Esophagus muscularis mucosa (tissue), 4 donors: Measurements from ENCODE around the gene DCTPP1. TPM values are rescaled to one million over a fixed set of nuclear protein-coding genes. Genes with fewer than 3 reads are reported as not detected.

Source experiments
- DNase-seq: peaks from one replicate; pipeline ENCODE4 v3.0.0-alpha.2; 2017; ENCODE audit errors: extremely low spot score
- H3K27ac ChIP-seq, 4 donors: fragments of 200-600 bp; sonication (generic); replicated peaks in 1 of 4; 1 replicate in 3 of 4; 2 replicates in 1 of 4; pipeline ENCODE4 v1.5.1; 2016 to 2019; ENCODE audit warnings: mild to moderate bottlenecking in 1 of 4
- H3K27me3 ChIP-seq, 4 donors: fragments of 200-600 bp; sonication (generic); one replicate each; pipeline versions ENCODE4 v1.5.1 to v1.6.0; 2016 to 2019
- H3K36me3 ChIP-seq, 4 donors: fragments of 200-600 bp; sonication (generic); one replicate each; pipeline ENCODE4 v1.5.1; 2016 to 2019
- H3K4me1 ChIP-seq, 4 donors: fragments of 200-600 bp; sonication (generic); one replicate each; pipeline ENCODE4 v1.5.1; 2016 to 2019
- H3K4me3 ChIP-seq, 4 donors: fragments of 200-600 bp; sonication (generic); 1 replicate in 2 of 4; 2 replicates in 2 of 4; pipeline ENCODE4 v1.5.1; 2016 to 2019; ENCODE audit warnings: mild to moderate bottlenecking in 4 of 4, moderate library complexity in 1 of 4
- H3K9me3 ChIP-seq, 4 donors: fragments of 200-600 bp; sonication (generic); 1 replicate in 3 of 4; 2 replicates in 1 of 4; pipeline ENCODE4 v1.5.1; 2016 to 2019
- CTCF ChIP-seq, 3 experiments: fragments of 200-600 bp in 2 of 3; fragments of 450-650 bp in 1 of 3; sonication (generic) in 2 of 3; IDR thresholded peaks; one replicate each; pipeline ENCODE4 v1.5.1; 2017 to 2019; ENCODE audit warnings: antibody characterized with exemption in 3 of 3, mild to moderate bottlenecking in 2 of 3, moderate library complexity in 1 of 3
- EP300 ChIP-seq: sonication (generic); formaldehyde crosslinking; IDR thresholded peaks from one replicate; pipeline ENCODE4 v1.6.1; 2017; ENCODE audit warnings: antibody characterized with exemption
- POLR2A ChIP-seq: fragments of 450-650 bp; IDR thresholded peaks from one replicate; pipeline ENCODE4 v1.6.1; 2017; ENCODE audit warnings: antibody characterized with exemption, moderate library complexity, mild to moderate bottlenecking, low read depth
- POLR2AphosphoS5 ChIP-seq, 2 donors: sonication (generic); formaldehyde crosslinking; IDR thresholded peaks; one replicate each; pipeline ENCODE4 v1.6.1; 2017; ENCODE audit warnings: antibody characterized with exemption in 2 of 2
- WGBS: methylation state at CpG from one replicate; pipeline ENCODE4 v1.1.5; 2018; 5-methylcytosine and 5-hydroxymethylcytosine counted together
- intact Hi-C: fragments of 100-400 bp; cut with DNase I; formaldehyde crosslinking; loops from one replicate; pipeline ENCODE4 v1.15.1; 2023
- total RNA-seq, 4 donors: library from RNA; depleted of rRNA; stranded (reverse); fragments of >200 nt; gene quantifications; one replicate each; pipeline versions ENCODE4 v1.1.0 to v1.2.1, GENCODE V29; 2016

Gene DCTPP1
- total RNA-seq, 4 donors from 2014 or later: 11.1 to 21.7 (median 14.1) TPM

- DNase-seq: no peak
- no peak for TF ChIP-seq POLR2AphosphoS5 (IDR thresholded peaks at IDR 0.05)
- TF ChIP-seq POLR2A: no peak
- TF ChIP-seq EP300: no peak
- TF ChIP-seq CTCF (IDR thresholded peaks at IDR 0.05): no peak
- Histone ChIP-seq H3K27ac (no peak overlapping the region), H3K9me3 (no peaks in the 10 kb centered on the region), H3K4me1 (peaks cover 4 to 24% (median 18%) of the 10 kb centered on the region in 4 donors), H3K4me3 (no peak overlapping the region), H3K36me3 (peaks cover 0 to 43% (median 22%) of the 10 kb centered on the region in 4 donors), H3K27me3 (no peaks in the 10 kb centered on the region)
- 93% methylated on average over 4 of the region's 4 CpGs for WGBS
- intact Hi-C loops: no loop called here
These were observed 13.7 kb downstream of the DCTPP1 start for GRCh38 chr16:30416047-30416603.

GRCh38 chr16:30414159-30414558, 15.7 kb downstream of the DCTPP1 start:
- intact Hi-C loops: no loop called here

GRCh38 chr16:30413112-30413806, 16.6 kb downstream of the DCTPP1 start:
- WGBS: 89% methylated on average over 6 of the region's 6 CpGs
- peaks cover 19 to 40% (median 32%) of the 10 kb centered on the region in 4 donors for H3K4me1 ChIP-seq
- H3K27ac ChIP-seq: no peak overlapping the region
- no peak overlapping the region for H3K4me3 ChIP-seq
- H3K27me3 ChIP-seq: no peaks in the 10 kb centered on the region
- peaks cover 0 to 40% (median 16%) of the 10 kb centered on the region in 4 donors for H3K36me3 ChIP-seq
- TF ChIP-seq CTCF (IDR thresholded peaks at IDR 0.05) (no peak), POLR2A (no peak), EP300 (no peak), POLR2AphosphoS5 (IDR thresholded peaks at IDR 0.05) (no peak)
- DNase-seq: no peak
- intact Hi-C loops: no loop called here
- no peaks in the 10 kb centered on the region for H3K9me3 ChIP-seq

More at GRCh38 chr16:30414159-30414558, 15.7 kb downstream of the DCTPP1 start:
- no peak overlapping the region for H3K27ac ChIP-seq
- WGBS: 89% methylated on average over 5 of the region's 5 CpGs
- H3K9me3 ChIP-seq: no peaks in the 10 kb centered on the region
- H3K4me3 ChIP-seq: no peak overlapping the region
- DNase-seq: no peak
- TF ChIP-seq EP300: no peak
- no peak for TF ChIP-seq POLR2A
- no peak for TF ChIP-seq CTCF (IDR thresholded peaks at IDR 0.05)
- TF ChIP-seq POLR2AphosphoS5 (IDR thresholded peaks at IDR 0.05): no peak
- H3K27me3 ChIP-seq: no peaks in the 10 kb centered on the region
- peaks cover 10 to 34% (median 27%) of the 10 kb centered on the region in 4 donors for H3K4me1 ChIP-seq
- peaks cover 0 to 40% (median 16%) of the 10 kb centered on the region in 4 donors for H3K36me3 ChIP-seq

GRCh38 chr16:30409125-30410060, 20.4 kb downstream of the DCTPP1 start:
- WGBS: 36% methylated on average over 15 of the region's 15 CpGs
- TF ChIP-seq CTCF (IDR thresholded peaks at IDR 0.05) (peak; percentile 91 to 96 (median 95)), POLR2AphosphoS5 (IDR thresholded peaks at IDR 0.05) (peak; percentile 46 to 63), POLR2A (no peak)
- peak; percentile 97 for DNase-seq
- H3K4me3 ChIP-seq: peak overlapping the region in 2 of 4 donors; percentile 1 to 28
- peaks cover 23 to 38% (median 31%) of the 10 kb centered on the region in 4 donors for H3K4me1 ChIP-seq
- H3K9me3 ChIP-seq: no peaks in the 10 kb centered on the region
- no peaks in the 10 kb centered on the region for H3K27me3 ChIP-seq
- peaks cover 0 to 38% (median 16%) of the 10 kb centered on the region in 4 donors for H3K36me3 ChIP-seq
- H3K27ac ChIP-seq: peak overlapping the region; percentile 5 to 94 (median 52)
- intact Hi-C loops: loop anchor here (10.0 kb wide), 2 partner anchors 55 to 315 kb away; partner anchors contain the start of genes CD2BP2, TBX6 and YPEL3
